22Rv1 (cell line): ENCODE measurements around the gene SNX3.

Experiments
- H3K27ac ChIP-seq: fragments of 450-650 bp; 2 replicates; pipeline ENCODE4 v1.5.1; 2017
- ZFX ChIP-seq: fragments of 450-650 bp; IDR thresholded peaks from 2 replicates; pipeline ENCODE4 v1.6.1; 2017; ENCODE audit warnings: antibody characterized with exemption, borderline replicate concordance
- TF ChIP-seq, protein P1 (sequence below): fragments of 450-650 bp; IDR thresholded peaks from 2 replicates; pipeline ENCODE4 v1.5.1; 2017; ENCODE audit warnings: mild to moderate bottlenecking

The SNX3 gene

DNA sequence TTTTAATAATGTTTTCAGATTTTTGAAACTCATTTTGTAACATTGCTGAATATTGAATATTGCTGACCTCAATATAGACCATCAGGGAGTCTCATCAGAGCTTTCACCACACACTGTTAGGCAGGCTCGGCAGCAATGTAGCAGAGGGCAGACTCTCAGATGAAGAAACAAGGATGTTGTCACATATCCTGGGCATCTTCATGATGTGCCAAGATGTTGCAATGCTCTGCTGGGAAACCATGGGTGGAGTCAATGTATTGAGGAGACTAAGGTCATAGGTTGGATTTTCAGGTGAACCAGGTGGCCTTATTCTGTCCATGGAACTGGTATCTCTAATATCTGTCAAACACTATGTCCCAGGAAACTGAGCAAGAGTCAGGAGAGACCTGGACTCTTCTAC is 67.7 kb downstream of the SNX3 start:
- no peak overlapping the region for H3K27ac ChIP-seq
- TF ChIP-seq, protein P1, sequence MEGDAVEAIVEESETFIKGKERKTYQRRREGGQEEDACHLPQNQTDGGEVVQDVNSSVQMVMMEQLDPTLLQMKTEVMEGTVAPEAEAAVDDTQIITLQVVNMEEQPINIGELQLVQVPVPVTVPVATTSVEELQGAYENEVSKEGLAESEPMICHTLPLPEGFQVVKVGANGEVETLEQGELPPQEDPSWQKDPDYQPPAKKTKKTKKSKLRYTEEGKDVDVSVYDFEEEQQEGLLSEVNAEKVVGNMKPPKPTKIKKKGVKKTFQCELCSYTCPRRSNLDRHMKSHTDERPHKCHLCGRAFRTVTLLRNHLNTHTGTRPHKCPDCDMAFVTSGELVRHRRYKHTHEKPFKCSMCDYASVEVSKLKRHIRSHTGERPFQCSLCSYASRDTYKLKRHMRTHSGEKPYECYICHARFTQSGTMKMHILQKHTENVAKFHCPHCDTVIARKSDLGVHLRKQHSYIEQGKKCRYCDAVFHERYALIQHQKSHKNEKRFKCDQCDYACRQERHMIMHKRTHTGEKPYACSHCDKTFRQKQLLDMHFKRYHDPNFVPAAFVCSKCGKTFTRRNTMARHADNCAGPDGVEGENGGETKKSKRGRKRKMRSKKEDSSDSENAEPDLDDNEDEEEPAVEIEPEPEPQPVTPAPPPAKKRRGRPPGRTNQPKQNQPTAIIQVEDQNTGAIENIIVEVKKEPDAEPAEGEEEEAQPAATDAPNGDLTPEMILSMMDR, result no peak
- no peak for TF ChIP-seq ZFX

DNA sequence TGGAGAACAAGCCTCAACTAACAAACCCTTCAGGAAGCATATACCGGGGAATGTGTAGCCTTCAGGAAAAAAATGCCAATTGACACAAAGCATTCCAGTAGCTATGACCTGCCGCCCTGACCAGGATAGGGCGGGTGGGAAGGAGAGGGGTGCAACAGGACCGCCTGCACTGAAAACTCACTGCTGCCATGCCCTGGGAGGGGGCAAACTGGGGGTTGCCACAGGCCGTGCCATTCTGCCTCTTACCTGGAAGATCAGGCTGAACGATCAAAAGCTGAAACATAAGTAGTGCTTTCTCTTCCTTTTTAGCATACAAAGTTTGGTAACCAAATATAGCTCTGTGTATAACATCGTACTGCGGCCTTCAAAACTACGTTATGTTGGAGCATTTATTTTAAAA is 73.3 kb downstream of the SNX3 start:
- H3K27ac ChIP-seq, result no peak overlapping the region
- TF ChIP-seq ZFX, result no peak
- TF ChIP-seq, protein P1, result no peak

DNA sequence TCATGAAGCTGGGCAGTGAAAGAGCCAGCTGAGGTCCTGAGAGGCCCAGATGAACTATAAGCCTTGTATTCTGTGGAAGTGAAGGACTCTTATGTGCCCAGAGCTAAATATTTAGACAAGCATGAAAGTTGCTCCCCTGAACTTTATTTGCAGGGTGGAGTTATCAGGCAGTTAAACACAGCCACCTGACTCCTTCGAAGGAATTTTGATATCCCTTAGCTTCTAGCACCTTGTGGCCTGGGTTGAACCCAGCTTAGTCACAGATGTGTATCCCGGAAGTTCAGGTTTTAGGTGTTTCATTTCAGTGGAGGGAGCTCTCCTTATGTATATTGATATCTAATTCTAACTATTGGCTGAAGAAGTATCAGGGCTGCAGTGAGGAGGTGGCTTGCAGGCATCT is 74.6 kb downstream of the SNX3 start:
- TF ChIP-seq, protein P1, result no peak
- no peak for TF ChIP-seq ZFX

DNA sequence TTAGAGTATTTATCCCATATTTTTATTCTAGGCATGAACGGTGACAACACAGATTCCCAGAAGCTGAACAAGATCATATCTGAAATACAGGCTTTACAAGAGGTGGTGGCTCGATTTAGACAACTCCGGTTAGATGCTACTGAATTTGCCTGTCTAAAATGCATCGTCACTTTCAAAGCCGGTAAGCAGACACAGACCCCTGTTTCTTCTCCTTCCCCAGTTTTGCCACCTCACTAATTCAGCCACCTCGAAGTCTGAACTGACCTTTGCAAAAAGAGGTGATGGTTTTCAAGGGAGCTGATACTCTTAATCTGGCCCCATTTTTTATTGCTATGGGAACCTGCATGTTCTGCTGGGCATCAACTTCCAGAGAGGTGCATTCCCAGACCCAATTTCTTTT is 80.1 kb downstream of the SNX3 start:
- no peak overlapping the region for H3K27ac ChIP-seq
- TF ChIP-seq, protein P1, result no peak
- TF ChIP-seq ZFX, result no peak

More for the DNA sequence above, 74.6 kb downstream of the SNX3 start:
- H3K27ac ChIP-seq, result no peak overlapping the region

DNA sequence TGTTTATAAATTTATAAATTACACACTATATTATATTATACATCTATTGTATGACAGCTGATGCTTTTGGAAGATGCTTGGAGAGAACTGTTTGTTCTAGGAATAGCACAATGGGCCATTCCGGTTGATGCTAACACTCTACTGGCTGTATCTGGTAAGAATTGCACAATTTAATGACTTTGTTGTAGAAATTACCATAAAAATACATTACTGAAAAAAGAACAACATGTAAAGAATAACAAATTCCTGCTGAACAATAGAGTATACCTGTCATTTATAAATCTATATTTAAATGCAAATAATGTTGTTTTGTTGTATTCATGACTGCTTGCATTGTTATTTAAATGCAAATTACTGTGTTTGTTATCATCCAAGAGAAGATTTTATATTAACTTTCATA is 80.6 kb downstream of the SNX3 start:
- no peak overlapping the region for H3K27ac ChIP-seq
- no peak for TF ChIP-seq ZFX
- TF ChIP-seq, protein P1, result no peak

DNA sequence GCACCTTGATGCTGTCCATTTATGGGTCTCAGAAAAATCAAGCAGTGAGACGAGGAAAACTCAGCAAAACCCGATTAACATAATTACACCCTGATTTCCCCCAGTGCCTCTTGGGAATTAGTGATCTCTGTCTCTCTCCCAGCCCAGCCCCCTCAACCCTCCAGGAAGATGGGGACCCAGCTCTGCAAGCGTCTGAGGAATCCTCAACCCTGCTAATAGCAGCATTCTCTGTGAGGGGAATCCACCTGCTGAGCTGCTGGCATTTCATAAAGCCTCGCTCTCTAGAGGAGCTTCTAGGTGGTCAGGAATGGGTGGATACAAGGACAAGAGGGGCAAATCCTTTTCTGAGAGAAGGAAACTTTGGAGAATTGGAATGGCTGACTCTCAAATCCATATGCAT is 81.1 kb downstream of the SNX3 start:
- no peak overlapping the region for H3K27ac ChIP-seq
- no peak for TF ChIP-seq ZFX
- TF ChIP-seq, protein P1, result no peak

DNA sequence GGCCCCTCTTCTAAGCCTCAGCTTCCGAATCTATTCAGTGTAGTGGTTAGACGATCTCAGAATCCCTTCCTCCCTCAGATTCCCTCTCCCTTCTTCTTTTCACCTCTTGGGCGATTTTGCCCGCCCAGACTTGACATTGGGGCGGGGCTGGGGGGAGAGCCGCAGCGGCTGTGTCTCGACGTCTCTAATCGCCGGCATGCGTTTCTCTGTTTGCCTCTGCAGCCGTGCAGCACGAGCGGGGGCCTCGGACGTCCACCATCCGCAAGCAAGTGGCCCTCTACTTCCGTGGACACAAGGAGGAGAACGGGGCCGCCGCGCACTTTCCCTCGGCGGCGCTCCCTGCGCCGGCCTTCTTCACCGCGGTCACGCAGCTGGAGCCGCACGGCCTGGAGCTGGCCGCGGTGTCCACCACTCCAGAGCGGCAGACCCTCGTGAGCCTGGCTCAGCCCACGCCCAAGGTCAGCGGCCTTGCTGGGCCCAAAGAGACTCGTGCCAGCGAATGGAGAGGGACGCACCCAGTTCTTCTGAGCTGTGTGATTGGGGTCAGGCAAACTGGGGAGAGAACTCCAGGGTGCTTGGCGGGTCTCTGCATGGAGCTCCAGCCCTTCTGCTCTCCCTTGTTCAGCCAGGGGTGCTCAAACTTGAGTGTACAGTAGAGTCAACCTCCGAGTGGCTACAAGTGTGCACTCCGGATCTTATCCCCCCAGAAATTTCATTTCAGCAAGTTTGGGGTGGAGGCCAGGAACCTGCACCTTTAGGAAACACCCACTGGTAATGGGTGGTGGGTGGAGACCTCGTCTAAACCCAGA is 84.4 kb downstream of the SNX3 start:
- H3K27ac ChIP-seq, result no peak overlapping the region
- no peak for TF ChIP-seq ZFX
- TF ChIP-seq, protein P1, result no peak
